Type B pancreatic cell (in vitro differentiated cells): ENCODE data around the gene TENT5D. TPM values are rescaled to one million over a fixed set of nuclear protein-coding genes. Genes with fewer than 3 reads are reported as not detected.

Experiments used
- DNase-seq: peaks from one replicate; pipeline ENCODE4 v3.0.0; 2021; ENCODE audit warnings: mixed read lengths; ENCODE audit not compliant: unreplicated experiment; ENCODE audit errors: extremely low spot score
- H3K27ac Mint-ChIP-seq: 2 replicates; pipeline ENCODE4 v1.8.0; 2021; ENCODE audit warnings: mild to moderate bottlenecking, mixed read lengths
- H3K27me3 Mint-ChIP-seq: 2 replicates; pipeline ENCODE4 v1.8.0; 2021; ENCODE audit warnings: mixed read lengths
- H3K36me3 Mint-ChIP-seq: 2 replicates; pipeline ENCODE4 v1.8.0; 2021; ENCODE audit warnings: mixed read lengths
- H3K4me1 Mint-ChIP-seq: one replicate; pipeline ENCODE4 v1.8.0; 2021; ENCODE audit warnings: mixed read lengths; ENCODE audit not compliant: unreplicated experiment
- H3K4me3 Mint-ChIP-seq: 2 replicates; pipeline ENCODE4 v1.8.0; 2021; ENCODE audit warnings: mild to moderate bottlenecking, mixed read lengths
- H3K9me3 Mint-ChIP-seq: 2 replicates; pipeline ENCODE4 v1.8.0; 2021; ENCODE audit warnings: mixed read lengths
- CTCF ChIP-seq: fragments of 200-600 bp; sonication (generic); conservative IDR thresholded peaks from 2 replicates; pipeline ENCODE4 v1.5.0; 2021; ENCODE audit warnings: antibody characterized with exemption, mild to moderate bottlenecking
- total RNA-seq: library from RNA; stranded (reverse); gene quantifications from 2 replicates; pipeline ENCODE4 v1.2.1, GENCODE V29; 2021; ENCODE audit warnings: low replicate concordance

The TENT5D gene
- total RNA-seq, 1 donor from 2014 or later: not detected

GRCh38 chrX:80485543-80485942, 65.3 kb downstream of the TENT5D start:
- no peak for DNase-seq
- no peak for TF ChIP-seq CTCF
- H3K4me3 Mint-ChIP-seq: no peak overlapping the region
- H3K27ac Mint-ChIP-seq: no peak overlapping the region
- peaks cover 12% of the 10 kb centered on the region for H3K9me3 Mint-ChIP-seq
- no peaks in the 10 kb centered on the region for H3K36me3 Mint-ChIP-seq
- H3K4me1 Mint-ChIP-seq: no peaks in the 10 kb centered on the region
- H3K27me3 Mint-ChIP-seq: no peaks in the 10 kb centered on the region

- DNase-seq: no peak
- Mint-ChIP-seq H3K4me3 (no peak overlapping the region), H3K4me1 (no peaks in the 10 kb centered on the region), H3K9me3 (peaks cover 12% of the 10 kb centered on the region), H3K27ac (no peak overlapping the region), H3K36me3 (no peaks in the 10 kb centered on the region), H3K27me3 (no peaks in the 10 kb centered on the region)
- TF ChIP-seq CTCF: no peak
These were observed 66.1 kb downstream of the TENT5D start for GRCh38 chrX:80486299-80486698.

- H3K36me3 Mint-ChIP-seq: no peaks in the 10 kb centered on the region
- H3K27me3 Mint-ChIP-seq: no peaks in the 10 kb centered on the region
- no peak overlapping the region for H3K27ac Mint-ChIP-seq
- no peaks in the 10 kb centered on the region for H3K4me1 Mint-ChIP-seq
- no peak for TF ChIP-seq CTCF
- H3K9me3 Mint-ChIP-seq: peaks cover 6% of the 10 kb centered on the region
- no peak for DNase-seq
- no peak overlapping the region for H3K4me3 Mint-ChIP-seq
These were observed 68.9 kb downstream of the TENT5D start for GRCh38 chrX:80489166-80489565.
